HepG2 (cell line): ENCODE measurements around the gene TRPT1. TPM values are rescaled to one million over a fixed set of nuclear protein-coding genes. Genes with fewer than 3 reads are reported as not detected.

Experiments used
- HOMEZ ChIP-seq: IDR thresholded peaks from 2 replicates; pipeline ENCODE4 v1.6.1; 2016; ENCODE audit warnings: low read depth
- PAX8 ChIP-seq: sonication (generic); formaldehyde crosslinking; IDR thresholded peaks from 2 replicates; pipeline ENCODE4 v1.8.0; 2022; ENCODE audit warnings: mild to moderate bottlenecking, missing genetic modification reagents, borderline replicate concordance
- SKIL ChIP-seq: sonication (generic); formaldehyde crosslinking; IDR thresholded peaks from 2 replicates; pipeline ENCODE4 v1.8.0; 2022; ENCODE audit warnings: missing genetic modification reagents, mild to moderate bottlenecking, moderate library complexity, borderline replicate concordance
- ZNF607 ChIP-seq: sonication (generic); formaldehyde crosslinking; IDR thresholded peaks from 2 replicates; pipeline ENCODE4 v1.5.1; 2020; ENCODE audit warnings: missing genetic modification reagents, mild to moderate bottlenecking, borderline replicate concordance
- ZNF616 ChIP-seq: sonication (generic); formaldehyde crosslinking; IDR thresholded peaks from 2 replicates; pipeline ENCODE4 v1.5.0; 2020; ENCODE audit warnings: low read depth, mild to moderate bottlenecking, missing genetic modification reagents
- ZNF776 ChIP-seq: sonication (generic); formaldehyde crosslinking; IDR thresholded peaks from 2 replicates; pipeline ENCODE4 v1.4.0; 2020; ENCODE audit warnings: mild to moderate bottlenecking, missing genetic modification reagents
- polyA plus RNA-seq, 8 experiments: library from polyadenylated mRNA; depleted of rRNA in 3 of 8; stranded (reverse) in 7 of 8; unstranded in 1 of 8; fragments of >200 nt; fragmentation: Illumina TruSeq in 4 of 8; extraction: Trizol in 4 of 8; gene quantifications; 2 replicates each; pipeline versions ENCODE4 v1.2.1 to v1.2.3, GENCODE V29; 2011 to 2016; ENCODE audit warnings: low read depth in 4 of 8, missing spikeins in 1 of 8, mixed read lengths in 1 of 8; ENCODE audit not compliant: insufficient read depth in 1 of 8
- total RNA-seq, 5 experiments: library from RNA; depleted of rRNA; stranded (reverse); fragments of >200 nt; fragmentation: Illumina TruSeq; extraction: Trizol; gene quantifications; 2 replicates each; pipeline ENCODE4 v1.2.3, GENCODE V29; 2016; ENCODE audit warnings: low read depth in 1 of 5
- TF ChIP-seq, protein P1 (sequence below): sonication (generic); formaldehyde crosslinking; IDR thresholded peaks from 2 replicates; pipeline ENCODE4 v1.4.0; 2020; ENCODE audit warnings: mild to moderate bottlenecking, missing genetic modification reagents
- TF ChIP-seq, protein P2 (sequence below): sonication (generic); formaldehyde crosslinking; conservative IDR thresholded peaks from 2 replicates; pipeline ENCODE4 v1.4.0; 2020; ENCODE audit warnings: mild to moderate bottlenecking, missing genetic modification reagents, moderate library complexity
- TF ChIP-seq, protein P3 (sequence below): sonication (generic); formaldehyde crosslinking; IDR thresholded peaks from 2 replicates; pipeline ENCODE4 v1.5.1; 2020; ENCODE audit warnings: missing genetic modification reagents, mild to moderate bottlenecking, borderline replicate concordance

TRPT1 gene
- total and polyA plus RNA-seq, 2 of the 13 experiments (the other 11 are each of a cell fraction or from before 2014, with no cell fraction given) = 24.8 to 40.7 TPM

DNA sequence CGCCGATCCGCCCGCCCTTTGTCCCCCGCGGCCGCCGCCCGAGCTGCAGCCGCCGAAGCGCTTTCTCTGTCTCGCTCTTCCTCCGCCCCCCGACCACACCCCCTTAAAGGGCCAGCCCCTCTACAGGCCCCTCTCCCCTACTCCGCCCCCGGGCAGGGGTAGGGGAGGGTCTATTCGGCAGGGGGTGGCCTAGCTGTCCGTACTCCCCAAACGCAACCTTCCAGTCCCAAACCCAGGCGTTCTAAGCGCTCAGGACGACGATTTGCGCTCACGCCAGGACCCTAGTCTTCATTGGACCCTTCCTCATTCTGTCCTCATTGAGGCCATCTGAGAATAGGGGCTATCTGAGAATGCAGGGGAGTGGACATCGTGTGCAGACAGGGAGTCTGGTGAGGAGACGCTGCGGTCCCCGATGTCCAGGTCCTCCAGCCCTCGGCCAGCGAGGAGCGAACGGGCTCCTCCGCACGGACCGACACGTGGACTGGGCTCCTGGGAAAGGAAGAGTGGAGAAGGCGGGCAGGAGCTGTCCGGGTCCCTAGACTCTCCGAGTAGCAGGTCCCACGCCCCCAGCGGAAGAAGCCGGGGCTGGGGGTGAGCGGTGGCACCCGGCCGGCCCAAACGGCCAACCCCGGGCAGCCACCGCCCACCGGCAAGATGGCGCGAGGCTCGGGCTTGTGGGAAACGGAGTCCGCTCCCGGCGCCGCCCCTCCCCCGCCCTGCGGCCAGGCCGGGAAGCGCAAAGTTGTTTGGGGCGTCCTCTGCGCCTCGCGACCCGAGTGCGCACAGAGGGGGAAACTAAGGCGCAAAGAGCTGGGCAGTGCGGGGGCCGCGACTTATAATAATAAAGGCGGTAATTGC is 21.1 kb upstream of the TRPT1 start, which contains the start of gene PPP1R14B (continued):
- TF ChIP-seq ZNF616 (CRISPR knock-in tag) = peak; percentile 39; the same call in 1 of the 2 replicates
- TF ChIP-seq, protein P1, sequence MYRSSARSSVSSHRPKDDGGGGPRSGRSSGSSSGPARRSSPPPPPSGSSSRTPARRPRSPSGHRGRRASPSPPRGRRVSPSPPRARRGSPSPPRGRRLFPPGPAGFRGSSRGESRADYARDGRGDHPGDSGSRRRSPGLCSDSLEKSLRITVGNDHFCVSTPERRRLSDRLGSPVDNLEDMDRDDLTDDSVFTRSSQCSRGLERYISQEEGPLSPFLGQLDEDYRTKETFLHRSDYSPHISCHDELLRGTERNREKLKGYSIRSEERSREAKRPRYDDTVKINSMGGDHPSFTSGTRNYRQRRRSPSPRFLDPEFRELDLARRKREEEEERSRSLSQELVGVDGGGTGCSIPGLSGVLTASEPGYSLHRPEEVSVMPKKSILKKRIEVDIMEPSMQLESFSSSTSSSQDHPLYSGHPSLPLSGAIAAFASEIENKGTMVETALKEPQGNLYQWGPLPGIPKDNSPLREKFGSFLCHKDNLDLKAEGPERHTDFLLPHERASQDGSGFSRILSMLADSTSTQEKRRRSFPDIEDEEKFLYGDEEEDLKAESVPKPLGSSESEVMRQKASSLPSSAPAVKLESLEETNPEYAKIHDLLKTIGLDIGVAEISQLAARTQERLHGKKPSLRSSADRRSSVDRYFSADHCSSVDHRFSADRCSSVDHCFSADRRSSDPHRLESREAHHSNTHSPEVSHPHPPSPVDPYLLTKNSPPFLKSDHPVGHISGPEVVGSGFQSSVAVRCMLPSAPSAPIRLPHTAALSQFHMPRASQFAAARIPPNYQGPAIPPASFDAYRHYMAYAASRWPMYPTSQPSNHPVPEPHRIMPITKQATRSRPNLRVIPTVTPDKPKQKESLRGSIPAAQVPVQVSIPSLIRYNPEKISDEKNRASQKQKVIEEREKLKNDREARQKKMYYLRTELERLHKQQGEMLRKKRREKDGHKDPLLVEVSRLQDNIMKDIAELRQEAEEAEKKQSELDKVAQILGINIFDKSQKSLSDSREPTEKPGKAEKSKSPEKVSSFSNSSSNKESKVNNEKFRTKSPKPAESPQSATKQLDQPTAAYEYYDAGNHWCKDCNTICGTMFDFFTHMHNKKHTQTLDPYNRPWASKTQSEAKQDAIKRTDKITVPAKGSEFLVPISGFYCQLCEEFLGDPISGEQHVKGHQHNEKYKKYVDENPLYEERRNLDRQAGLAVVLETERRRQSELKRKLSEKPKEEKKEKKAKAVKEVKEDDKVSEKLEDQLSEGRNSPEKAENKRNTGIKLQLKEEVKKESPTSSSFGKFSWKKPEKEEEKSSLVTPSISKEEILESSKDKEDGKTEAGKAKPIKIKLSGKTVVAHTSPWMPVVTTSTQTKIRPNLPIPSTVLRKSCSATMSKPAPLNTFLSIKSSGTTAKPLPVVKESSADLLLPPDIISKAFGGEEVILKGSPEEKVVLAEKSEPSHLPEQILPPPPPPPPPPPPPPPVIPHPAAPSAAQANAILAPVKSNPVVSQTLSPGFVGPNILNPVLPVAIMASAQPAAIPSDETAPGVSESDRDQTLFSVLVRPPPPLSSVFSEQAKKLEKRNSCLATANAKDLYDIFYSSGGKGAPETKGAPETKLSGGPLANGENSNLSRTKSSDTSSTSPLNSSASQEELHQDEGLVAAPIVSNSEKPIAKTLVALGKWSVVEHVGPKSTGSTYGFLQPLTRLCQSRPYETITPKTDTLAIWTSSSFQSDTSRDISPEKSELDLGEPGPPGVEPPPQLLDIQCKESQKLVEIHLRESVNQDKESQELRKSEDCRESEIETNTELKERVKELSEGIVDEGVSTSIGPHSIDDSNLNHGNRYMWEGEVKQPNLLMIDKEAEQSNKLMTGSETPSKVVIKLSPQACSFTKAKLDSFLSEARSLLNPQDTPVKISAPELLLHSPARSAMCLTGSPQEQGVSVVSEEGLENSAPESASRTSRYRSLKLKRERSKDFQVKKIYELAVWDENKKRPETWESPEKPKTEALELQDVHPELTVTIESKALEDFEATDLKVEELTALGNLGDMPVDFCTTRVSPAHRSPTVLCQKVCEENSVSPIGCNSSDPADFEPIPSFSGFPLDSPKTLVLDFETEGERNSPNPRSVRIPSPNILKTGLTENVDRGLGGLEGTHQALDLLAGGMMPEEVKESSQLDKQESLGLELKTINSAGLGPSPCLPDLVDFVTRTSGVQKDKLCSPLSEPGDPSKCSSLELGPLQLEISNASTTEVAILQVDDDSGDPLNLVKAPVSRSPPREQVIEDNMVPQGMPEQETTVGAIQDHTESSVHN = no peak
- 0 out of 2 replicates have a peak, but pooled peaks have one; percentile 6 for TF ChIP-seq HOMEZ
- TF ChIP-seq SKIL = no peak
- peak; percentile 57; the same call in 1 of the 2 replicates for TF ChIP-seq ZNF607 (CRISPR knock-in tag)
- TF ChIP-seq, protein P2, sequence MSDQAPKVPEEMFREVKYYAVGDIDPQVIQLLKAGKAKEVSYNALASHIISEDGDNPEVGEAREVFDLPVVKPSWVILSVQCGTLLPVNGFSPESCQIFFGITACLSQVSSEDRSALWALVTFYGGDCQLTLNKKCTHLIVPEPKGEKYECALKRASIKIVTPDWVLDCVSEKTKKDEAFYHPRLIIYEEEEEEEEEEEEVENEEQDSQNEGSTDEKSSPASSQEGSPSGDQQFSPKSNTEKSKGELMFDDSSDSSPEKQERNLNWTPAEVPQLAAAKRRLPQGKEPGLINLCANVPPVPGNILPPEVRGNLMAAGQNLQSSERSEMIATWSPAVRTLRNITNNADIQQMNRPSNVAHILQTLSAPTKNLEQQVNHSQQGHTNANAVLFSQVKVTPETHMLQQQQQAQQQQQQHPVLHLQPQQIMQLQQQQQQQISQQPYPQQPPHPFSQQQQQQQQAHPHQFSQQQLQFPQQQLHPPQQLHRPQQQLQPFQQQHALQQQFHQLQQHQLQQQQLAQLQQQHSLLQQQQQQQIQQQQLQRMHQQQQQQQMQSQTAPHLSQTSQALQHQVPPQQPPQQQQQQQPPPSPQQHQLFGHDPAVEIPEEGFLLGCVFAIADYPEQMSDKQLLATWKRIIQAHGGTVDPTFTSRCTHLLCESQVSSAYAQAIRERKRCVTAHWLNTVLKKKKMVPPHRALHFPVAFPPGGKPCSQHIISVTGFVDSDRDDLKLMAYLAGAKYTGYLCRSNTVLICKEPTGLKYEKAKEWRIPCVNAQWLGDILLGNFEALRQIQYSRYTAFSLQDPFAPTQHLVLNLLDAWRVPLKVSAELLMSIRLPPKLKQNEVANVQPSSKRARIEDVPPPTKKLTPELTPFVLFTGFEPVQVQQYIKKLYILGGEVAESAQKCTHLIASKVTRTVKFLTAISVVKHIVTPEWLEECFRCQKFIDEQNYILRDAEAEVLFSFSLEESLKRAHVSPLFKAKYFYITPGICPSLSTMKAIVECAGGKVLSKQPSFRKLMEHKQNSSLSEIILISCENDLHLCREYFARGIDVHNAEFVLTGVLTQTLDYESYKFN (CRISPR knock-in tag) = peak; percentile 39
- no peak for TF ChIP-seq ZNF776 (CRISPR knock-in tag)
- TF ChIP-seq PAX8 (CRISPR knock-in tag) = no peak
- TF ChIP-seq, protein P3, sequence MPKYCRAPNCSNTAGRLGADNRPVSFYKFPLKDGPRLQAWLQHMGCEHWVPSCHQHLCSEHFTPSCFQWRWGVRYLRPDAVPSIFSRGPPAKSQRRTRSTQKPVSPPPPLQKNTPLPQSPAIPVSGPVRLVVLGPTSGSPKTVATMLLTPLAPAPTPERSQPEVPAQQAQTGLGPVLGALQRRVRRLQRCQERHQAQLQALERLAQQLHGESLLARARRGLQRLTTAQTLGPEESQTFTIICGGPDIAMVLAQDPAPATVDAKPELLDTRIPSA (CRISPR knock-in tag) = peak; percentile 62; the same call in 1 of the 2 replicates
